ENCODE measurements around the gene ADGRA1. TPM values are rescaled to one million over a fixed set of nuclear protein-coding genes. Genes with fewer than 3 reads are reported as not detected.

The ADGRA1 gene
- total RNA-seq, 2 donors from 2014 or later, result 0.14 to 0.23 TPM

DNA sequence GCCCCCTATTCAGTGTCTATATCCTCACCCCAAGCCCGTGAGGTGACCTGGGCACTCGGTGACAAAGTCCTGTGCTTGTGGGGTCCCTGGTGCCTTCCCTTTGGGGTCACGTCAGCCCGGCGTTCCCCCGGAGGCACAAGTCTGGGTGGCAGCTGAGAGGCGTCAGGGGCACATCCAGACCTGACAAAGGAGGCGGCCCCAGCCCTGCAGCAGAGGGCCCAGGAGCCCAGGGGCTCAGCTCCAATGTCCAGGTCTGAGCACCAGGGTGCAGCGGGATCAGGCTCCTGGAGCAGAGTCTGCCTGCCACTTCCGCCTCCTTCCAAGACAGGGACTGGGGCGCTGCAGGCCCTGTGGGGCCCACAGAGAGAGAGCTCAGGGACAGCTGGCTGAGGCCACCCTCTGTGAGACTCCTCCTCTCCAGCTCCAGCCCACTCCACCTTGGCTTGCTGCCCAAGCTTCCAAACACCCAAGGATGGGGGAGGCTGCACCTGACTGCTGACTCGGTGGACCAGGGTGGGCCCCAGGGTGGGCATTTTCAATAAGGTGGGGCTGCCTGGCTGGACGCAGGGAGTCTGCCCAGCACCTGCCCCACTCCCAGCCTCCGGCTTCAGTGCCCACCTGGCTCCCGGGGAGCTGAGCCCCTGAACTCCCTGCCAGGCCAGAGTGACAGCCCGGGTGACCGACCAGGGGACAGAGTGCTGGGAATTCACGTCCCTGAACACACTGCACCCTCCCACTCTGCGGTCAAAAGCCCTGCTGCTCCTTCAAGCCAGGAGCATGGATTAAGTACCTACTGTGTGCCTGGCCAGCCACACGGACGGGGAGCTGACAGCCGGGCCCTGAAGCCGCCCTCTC lies 71.3 kb downstream of the ADGRA1 start:
- no peak for TF ChIP-seq POLR2A (IDR thresholded peaks at IDR 0.05)
- TF ChIP-seq CTCF (IDR thresholded peaks at IDR 0.05), result no peak
- TF ChIP-seq POLR2AphosphoS5 (IDR thresholded peaks at IDR 0.05), result no peak
- DNase-seq (ENCODE audit: low spot score), result no peak
- no peak overlapping the region for H3K27ac ChIP-seq

DNA sequence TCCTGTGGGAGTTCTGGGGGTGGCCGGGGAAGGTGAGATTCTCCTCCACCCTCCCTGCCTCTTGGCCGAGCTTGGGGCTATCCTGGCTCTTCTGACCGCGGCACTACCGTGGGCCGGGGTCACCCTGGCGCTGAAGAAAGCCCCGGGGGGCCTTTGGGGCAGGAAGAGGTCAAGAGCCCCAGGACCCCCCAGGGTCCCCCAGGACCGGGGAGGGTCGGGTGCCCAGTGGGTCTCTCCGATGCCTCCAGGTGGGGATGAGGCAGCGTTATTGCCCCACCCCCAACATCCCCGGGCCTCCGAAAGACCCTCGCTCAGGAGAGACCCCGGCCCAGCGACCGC lies 71.9 kb downstream of the ADGRA1 start:
- Histone ChIP-seq H3K27me3 (replicated peaks; ENCODE audit: insufficient read depth) (no peaks in the 10 kb centered on the region), H3K4me3 (peak overlapping the region in 1 of 2 donors; percentile 48), H3K4me1 (replicated peaks) (peaks cover 9% of the 10 kb centered on the region), H3K27ac (no peak overlapping the region), H3K36me3 (no peaks in the 10 kb centered on the region), H3K9me3 (no peaks in the 10 kb centered on the region)
- DNase-seq (ENCODE audit: low spot score), result no peak
- intact Hi-C loops (cut with DNase I), result no loop called here
- TF ChIP-seq POLR2AphosphoS5 (IDR thresholded peaks at IDR 0.05) (no peak), CTCF (IDR thresholded peaks at IDR 0.05) (no peak)
- 12% methylated on average over 15 of the region's 18 CpGs for WGBS

More for the DNA sequence above, 71.3 kb downstream of the ADGRA1 start:
- Histone ChIP-seq H3K36me3 (no peaks in the 10 kb centered on the region), H3K9me3 (no peaks in the 10 kb centered on the region), H3K4me3 (no peak overlapping the region), H3K4me1 (replicated peaks) (peaks cover 9% of the 10 kb centered on the region), H3K27me3 (replicated peaks; ENCODE audit: insufficient read depth) (no peaks in the 10 kb centered on the region)
- 29% methylated on average over 22 of the region's 23 CpGs for WGBS
- intact Hi-C loops (cut with DNase I), result no loop called here

- no peaks in the 10 kb centered on the region for H3K27me3 ChIP-seq (replicated peaks; ENCODE audit: insufficient read depth)
- DNase-seq (ENCODE audit: low spot score), result no peak
Observed at GRCh38 chr10:133159950-133160825, 72.5 kb downstream of the ADGRA1 start, which contains the start of gene KNDC1. TSS of gene KNDC1 (plus strand) at chr10:133160219. CDS start at chr10:133160468, 249 bp downstream.

GRCh38 chr10:133160826-133161471 lies 73.2 kb downstream of the ADGRA1 start:
- peaks cover 9% of the 10 kb centered on the region for H3K4me1 ChIP-seq (replicated peaks)
- intact Hi-C loops (cut with DNase I), result no loop called here
- no peak for DNase-seq (ENCODE audit: low spot score)

More at GRCh38 chr10:133159950-133160825, 72.5 kb downstream of the ADGRA1 start, which contains the start of gene KNDC1:
- H3K4me3 ChIP-seq, result peak within 1 kb of the TSS; percentile 42 to 48
- H3K36me3 ChIP-seq, result no peaks in the 10 kb centered on the region
- WGBS, result 1% methylated on average over 25 of the region's 108 CpGs
- intact Hi-C loops (cut with DNase I), result no loop called here
- TF ChIP-seq POLR2A (IDR thresholded peaks at IDR 0.05), result no peak
- TF ChIP-seq POLR2AphosphoS5 (IDR thresholded peaks at IDR 0.05), result no peak
- no peak for TF ChIP-seq CTCF (IDR thresholded peaks at IDR 0.05)
- H3K27ac ChIP-seq, result no peak within 1 kb of the TSS
- peaks cover 9% of the 10 kb centered on the region for H3K4me1 ChIP-seq (replicated peaks)
- no peaks in the 10 kb centered on the region for H3K9me3 ChIP-seq

More at GRCh38 chr10:133160826-133161471, 73.2 kb downstream of the ADGRA1 start:
- peak overlapping the region; percentile 42 to 48 for H3K4me3 ChIP-seq
- no peaks in the 10 kb centered on the region for H3K36me3 ChIP-seq
- no peaks in the 10 kb centered on the region for H3K9me3 ChIP-seq
- WGBS, result 3% methylated on average over 22 of the region's 29 CpGs
- no peak overlapping the region for H3K27ac ChIP-seq
- no peaks in the 10 kb centered on the region for H3K27me3 ChIP-seq (replicated peaks; ENCODE audit: insufficient read depth)
- no peak for TF ChIP-seq POLR2AphosphoS5 (IDR thresholded peaks at IDR 0.05)

Data from prostate gland (tissue), 2 donors.